Measurements from ENCODE around the gene HHIPL1. TPM values are rescaled to one million over a fixed set of nuclear protein-coding genes. Genes with fewer than 3 reads are reported as not detected.

The HHIPL1 gene
- total RNA-seq, 2 experiments from 2014 or later = 0.09 TPM; not detected in 1

DNA sequence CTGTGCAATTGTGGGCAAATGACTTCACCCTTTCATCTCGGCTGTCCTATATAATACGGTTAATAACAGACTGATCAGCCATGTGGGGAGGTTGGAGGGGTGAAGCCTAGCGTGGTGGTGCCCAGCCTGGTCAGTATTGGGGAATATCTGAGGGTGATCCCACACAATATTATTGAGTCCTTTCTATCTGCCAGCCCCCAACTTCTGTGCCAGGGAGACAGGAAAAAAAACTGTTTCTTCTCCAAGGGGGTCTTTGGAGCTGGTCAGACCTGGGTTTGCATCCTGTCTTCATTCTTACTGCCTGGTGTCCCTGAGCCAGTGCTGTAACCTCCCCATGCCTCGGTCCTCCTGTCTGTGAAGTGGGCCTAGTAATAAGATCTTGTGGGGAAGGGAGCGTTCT, 45.7 kb downstream of the HHIPL1 start:
- DNase-seq (no peak), ATAC-seq (no peak)
- CTCF ChIA-PET = interaction anchor here (0.9 kb wide), 1 partner anchor 219 kb away, joined by 3 read pairs; no protein-coding TSS in a partner anchor
- Mint-ChIP-seq H3K27me3 (peaks cover 51% of the 10 kb centered on the region), H3K4me1 (peaks cover 8% of the 10 kb centered on the region), H3K9me3 (ENCODE audit: low read depth) (no peaks in the 10 kb centered on the region), H3K27ac (no peak overlapping the region), H3K4me3 (no peak overlapping the region), H3K36me3 (no peaks in the 10 kb centered on the region)

DNA sequence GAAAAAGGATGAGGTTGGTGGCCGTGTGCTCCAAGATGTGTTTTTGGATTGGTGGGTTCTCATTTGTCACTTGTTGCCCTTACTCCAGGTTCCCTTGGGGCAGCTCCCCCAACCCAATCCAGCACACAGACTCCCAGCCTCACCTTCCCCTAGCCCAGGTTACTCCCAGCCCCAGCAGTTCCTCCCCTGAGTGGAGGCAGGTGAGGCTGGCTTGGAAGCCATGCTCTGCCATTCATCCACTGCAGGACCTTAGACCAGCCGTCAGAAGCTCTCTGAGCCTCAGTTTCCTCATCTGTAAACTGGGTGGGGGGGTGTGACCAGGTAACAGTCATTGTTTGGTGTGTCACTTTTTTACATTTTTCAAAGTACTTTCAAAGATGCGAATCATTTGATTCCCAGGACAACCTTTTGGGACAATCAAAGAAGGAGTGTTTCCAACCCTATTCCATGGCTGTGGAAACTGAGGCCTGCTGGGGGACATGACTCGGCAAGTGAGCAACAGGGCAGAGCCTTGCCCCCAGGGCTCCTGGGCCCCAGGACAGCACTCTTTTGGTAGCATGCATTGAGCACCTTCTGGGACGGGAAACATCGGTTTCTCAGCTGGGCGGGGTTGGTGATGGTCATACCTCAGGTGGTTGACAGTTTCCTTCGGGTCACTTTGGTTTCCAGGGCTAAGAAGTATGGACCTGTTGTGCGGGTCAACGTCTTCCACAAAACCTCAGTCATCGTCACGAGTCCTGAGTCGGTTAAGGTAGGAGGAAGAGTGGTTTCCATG, 46.4 kb downstream of the HHIPL1 start:
- CTCF ChIA-PET = no interaction called here
- Mint-ChIP-seq H3K4me3 (no peak overlapping the region), H3K27me3 (peaks cover 46% of the 10 kb centered on the region), H3K9me3 (ENCODE audit: low read depth) (no peaks in the 10 kb centered on the region), H3K27ac (no peak overlapping the region), H3K4me1 (peaks cover 8% of the 10 kb centered on the region), H3K36me3 (no peaks in the 10 kb centered on the region)
- no peak for DNase-seq
- ATAC-seq = no peak

DNA sequence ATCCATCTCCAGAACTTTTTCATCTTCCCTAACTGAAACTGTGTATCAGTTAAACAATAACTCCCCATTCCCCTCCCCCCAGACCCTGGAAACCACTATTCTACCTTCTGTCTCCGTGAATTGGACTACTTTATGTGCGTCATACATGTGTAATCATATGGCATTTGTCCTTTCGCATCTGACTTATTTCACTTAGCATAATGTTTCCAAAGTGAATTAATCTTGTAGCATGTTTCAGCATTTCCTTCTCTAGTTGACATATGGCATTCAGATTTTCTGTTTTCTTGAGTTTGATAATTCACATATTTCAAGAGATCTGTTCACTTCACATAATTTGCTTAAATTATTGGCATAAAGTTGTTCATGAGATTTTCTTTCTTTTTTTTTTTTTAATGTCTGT, 49.0 kb downstream of the HHIPL1 start:
- Mint-ChIP-seq H3K4me1 (peaks cover 2% of the 10 kb centered on the region), H3K36me3 (no peaks in the 10 kb centered on the region)
- DNase-seq = no peak

DNA sequence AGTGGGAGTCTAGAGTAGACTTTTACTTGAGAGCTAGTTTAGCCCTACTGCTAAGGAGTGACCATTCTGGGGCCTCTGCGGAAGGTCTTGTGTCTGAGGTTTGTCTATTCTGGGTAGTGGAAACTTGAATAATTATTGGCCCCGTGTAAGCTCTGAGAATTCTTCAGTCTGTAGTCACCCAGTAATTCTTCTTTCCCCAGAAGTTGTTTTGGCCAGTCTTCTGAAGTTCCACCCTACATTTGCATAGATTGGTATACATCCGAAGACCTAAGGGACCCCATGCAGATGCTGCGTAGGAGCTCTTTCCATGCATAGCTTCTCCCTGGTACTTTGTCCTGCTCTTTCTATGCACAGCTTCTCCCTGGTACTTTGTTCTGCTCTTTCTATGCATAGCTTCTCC, 52.0 kb downstream of the HHIPL1 start:
- Mint-ChIP-seq H3K9me3 (ENCODE audit: low read depth) (no peaks in the 10 kb centered on the region), H3K4me1 (peaks cover 6% of the 10 kb centered on the region), H3K36me3 (no peaks in the 10 kb centered on the region), H3K4me3 (no peak overlapping the region), H3K27ac (no peak overlapping the region), H3K27me3 (peaks cover 31% of the 10 kb centered on the region)
- CTCF ChIA-PET = no interaction called here
- DNase-seq (no peak), ATAC-seq (no peak)

More for the DNA sequence above, 49.0 kb downstream of the HHIPL1 start:
- Mint-ChIP-seq H3K27ac (no peak overlapping the region), H3K27me3 (peaks cover 42% of the 10 kb centered on the region), H3K4me3 (no peak overlapping the region), H3K9me3 (ENCODE audit: low read depth) (no peaks in the 10 kb centered on the region)
- CTCF ChIA-PET = interaction anchor here (0.8 kb wide), 1 partner anchor 180 kb away, joined by 3 read pairs; no protein-coding TSS in a partner anchor
- no peak for ATAC-seq

DNA sequence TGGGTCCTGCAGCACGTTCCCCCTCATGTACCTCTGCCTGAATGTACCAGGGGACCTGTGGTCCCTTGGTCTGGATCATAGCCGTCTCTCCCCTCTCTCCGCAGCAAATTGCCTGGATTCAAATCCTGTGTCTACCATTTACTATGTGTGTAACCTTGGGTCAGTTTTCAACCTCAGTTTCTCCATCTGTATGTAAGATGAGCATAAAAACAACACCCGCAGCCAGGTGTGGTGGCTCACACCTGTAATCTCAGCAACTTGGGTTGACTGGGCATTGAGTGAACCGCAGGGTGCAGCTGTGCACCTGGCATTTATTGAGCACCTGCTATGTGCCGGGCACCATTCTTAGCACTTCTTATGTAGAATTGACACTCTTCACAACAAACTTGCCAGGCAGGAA, 53.3 kb downstream of the HHIPL1 start:
- peaks cover 6% of the 10 kb centered on the region for H3K4me1 Mint-ChIP-seq
- peaks cover 5% of the 10 kb centered on the region for H3K36me3 Mint-ChIP-seq
- CTCF ChIA-PET = interaction anchor here (1.1 kb wide), 1 partner anchor 32 kb away, joined by 3 read pairs; no protein-coding TSS in a partner anchor
- no peak overlapping the region for H3K27ac Mint-ChIP-seq
- ATAC-seq (no peak), DNase-seq (no peak)
- H3K27me3 Mint-ChIP-seq = peaks cover 31% of the 10 kb centered on the region
- H3K4me3 Mint-ChIP-seq = no peak overlapping the region
- H3K9me3 Mint-ChIP-seq (ENCODE audit: low read depth) = peaks cover 5% of the 10 kb centered on the region

DNA sequence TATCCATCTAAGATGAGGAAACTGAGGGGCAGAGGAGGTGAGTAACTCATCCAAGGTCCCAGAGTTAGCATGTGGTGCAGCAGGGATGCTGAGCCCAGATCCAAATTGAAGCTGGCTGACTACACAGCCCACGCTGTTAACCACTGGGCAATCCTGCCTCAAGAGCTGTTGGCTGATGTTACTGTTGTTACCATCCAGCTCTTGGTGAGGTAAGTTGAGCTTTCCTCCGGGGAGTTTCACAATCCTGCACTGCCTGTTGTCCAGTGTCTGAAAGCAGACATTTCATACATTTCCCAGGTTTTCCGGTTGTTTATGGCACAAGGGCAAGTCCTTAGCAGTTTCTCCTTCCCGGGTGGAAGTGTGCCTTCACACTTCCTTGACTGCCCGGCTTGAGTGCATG, 53.7 kb downstream of the HHIPL1 start:
- H3K4me3 Mint-ChIP-seq = no peak overlapping the region
- H3K27me3 Mint-ChIP-seq = peaks cover 31% of the 10 kb centered on the region
- peaks cover 5% of the 10 kb centered on the region for H3K36me3 Mint-ChIP-seq
- DNase-seq = no peak
- H3K27ac Mint-ChIP-seq = no peak overlapping the region
- CTCF ChIA-PET = interaction anchor here (1.1 kb wide), 1 partner anchor 31 kb away, joined by 3 read pairs; no protein-coding TSS in a partner anchor
- peaks cover 6% of the 10 kb centered on the region for H3K4me1 Mint-ChIP-seq
- peaks cover 9% of the 10 kb centered on the region for H3K9me3 Mint-ChIP-seq (ENCODE audit: low read depth)
- ATAC-seq = no peak

DNA sequence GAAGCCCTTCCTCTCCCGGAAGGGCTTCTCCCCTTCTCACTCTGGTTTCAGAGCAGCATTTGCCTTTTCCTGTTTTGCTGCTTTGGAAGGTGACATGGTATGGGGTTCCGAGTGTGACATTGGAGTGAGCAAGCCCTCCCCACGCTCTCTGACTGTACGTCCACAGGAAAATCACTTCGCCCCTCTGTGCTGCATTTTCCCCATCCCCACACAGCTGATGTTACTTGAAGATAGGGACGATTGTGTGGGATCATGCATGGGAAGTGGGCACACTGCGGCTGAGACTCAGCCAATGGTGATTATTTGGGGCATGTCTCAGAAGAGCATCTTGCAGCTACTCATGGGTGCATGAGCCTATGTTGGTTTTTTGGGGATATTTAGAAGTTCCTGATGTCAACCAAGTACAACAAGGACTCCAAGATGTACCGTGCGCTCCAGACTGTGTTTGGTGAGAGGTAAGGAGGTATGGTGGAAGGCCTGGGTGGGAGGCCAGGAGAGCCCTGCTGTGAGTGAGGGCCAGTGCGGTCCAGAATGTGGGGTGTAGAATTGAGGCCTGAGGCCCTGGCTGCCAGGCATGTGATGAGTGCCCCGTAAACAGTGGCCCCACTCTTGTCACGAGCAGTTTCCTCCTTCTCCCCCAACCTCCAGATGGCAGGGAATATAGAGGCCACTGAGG, 54.3 kb downstream of the HHIPL1 start:
- CTCF ChIA-PET = interaction anchor here (1.1 kb wide), 1 partner anchor 31 kb away, joined by 3 read pairs; no protein-coding TSS in a partner anchor
- Mint-ChIP-seq H3K4me3 (no peak overlapping the region), H3K27ac (no peak overlapping the region), H3K27me3 (peaks cover 25% of the 10 kb centered on the region), H3K4me1 (peaks cover 6% of the 10 kb centered on the region), H3K9me3 (ENCODE audit: low read depth) (peaks cover 10% of the 10 kb centered on the region), H3K36me3 (peaks cover 5% of the 10 kb centered on the region)
- no peak for DNase-seq
- ATAC-seq = no peak

DNA sequence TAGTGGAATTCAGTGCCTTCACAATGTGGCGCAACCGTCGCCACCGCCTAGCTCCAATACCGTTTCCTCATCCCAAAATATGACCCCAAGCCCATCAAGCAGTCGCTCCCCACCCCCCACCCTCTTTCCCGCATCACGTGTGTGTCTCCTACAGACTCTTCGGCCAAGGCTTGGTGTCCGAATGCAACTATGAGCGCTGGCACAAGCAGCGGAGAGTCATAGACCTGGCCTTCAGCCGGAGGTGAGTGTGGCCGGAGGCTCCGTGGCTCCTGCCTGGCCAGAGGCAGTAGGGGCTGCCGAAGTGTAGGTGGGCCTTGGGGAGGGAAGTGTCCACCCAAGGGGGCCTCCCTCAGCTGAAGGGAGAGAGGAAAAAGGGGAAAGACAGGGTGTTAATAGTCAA, 54.9 kb downstream of the HHIPL1 start:
- CTCF ChIA-PET = no interaction called here
- ATAC-seq (no peak), DNase-seq (no peak)
- H3K4me3 Mint-ChIP-seq = no peak overlapping the region
- peaks cover 6% of the 10 kb centered on the region for H3K4me1 Mint-ChIP-seq
- peaks cover 14% of the 10 kb centered on the region for H3K9me3 Mint-ChIP-seq (ENCODE audit: low read depth)
- peaks cover 5% of the 10 kb centered on the region for H3K36me3 Mint-ChIP-seq
- H3K27ac Mint-ChIP-seq = no peak overlapping the region
- peaks cover 23% of the 10 kb centered on the region for H3K27me3 Mint-ChIP-seq

DNA sequence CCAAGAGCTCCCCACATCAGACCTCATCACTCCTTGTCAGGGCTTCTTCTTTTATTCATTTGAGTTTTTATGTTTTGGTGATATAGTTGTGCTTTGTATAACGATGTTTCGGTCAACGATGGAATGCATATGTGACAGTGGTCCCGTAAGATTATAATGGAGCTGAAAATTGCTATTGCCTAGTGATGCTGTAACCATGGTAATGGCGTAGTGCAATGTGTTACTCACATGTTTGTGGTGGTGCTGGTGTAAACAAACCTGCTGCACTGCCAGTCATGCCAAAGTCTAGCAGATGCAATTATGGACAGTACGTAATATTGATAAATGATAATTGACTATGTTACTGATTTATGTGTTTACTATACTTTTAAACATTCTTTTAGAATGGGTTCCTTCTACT, 55.5 kb downstream of the HHIPL1 start:
- no peak overlapping the region for H3K27ac Mint-ChIP-seq
- H3K36me3 Mint-ChIP-seq = peaks cover 5% of the 10 kb centered on the region
- DNase-seq (no peak), ATAC-seq (no peak)
- CTCF ChIA-PET = interaction anchor here (0.9 kb wide), 1 partner anchor 12 kb away, joined by 3 read pairs; no protein-coding TSS in a partner anchor
- H3K4me3 Mint-ChIP-seq = no peak overlapping the region
- peaks cover 19% of the 10 kb centered on the region for H3K27me3 Mint-ChIP-seq
- H3K4me1 Mint-ChIP-seq = peaks cover 6% of the 10 kb centered on the region
- H3K9me3 Mint-ChIP-seq (ENCODE audit: low read depth) = peaks cover 14% of the 10 kb centered on the region

DNA sequence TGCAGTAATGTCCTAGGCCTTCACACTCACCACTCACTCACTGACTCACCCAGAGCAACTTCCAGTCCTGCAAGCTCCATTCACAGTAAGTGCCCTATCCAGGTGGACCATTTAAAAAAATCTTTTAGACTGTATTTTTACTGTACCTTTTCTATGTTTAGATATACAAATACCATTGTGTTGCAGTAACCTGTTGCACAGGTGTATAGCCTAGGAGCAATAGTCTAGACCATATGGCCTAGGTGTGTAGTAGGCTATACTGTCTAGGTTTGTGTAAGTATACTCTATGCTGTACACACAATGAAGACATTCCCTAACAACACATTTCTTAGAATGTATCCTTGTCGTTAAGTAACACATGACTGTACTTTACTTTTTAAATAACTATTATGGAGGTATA, 56.3 kb downstream of the HHIPL1 start:
- CTCF ChIA-PET = no interaction called here
- H3K27ac Mint-ChIP-seq = no peak overlapping the region
- H3K9me3 Mint-ChIP-seq (ENCODE audit: low read depth) = peaks cover 14% of the 10 kb centered on the region
- DNase-seq = no peak
- H3K27me3 Mint-ChIP-seq = peaks cover 17% of the 10 kb centered on the region
- peaks cover 5% of the 10 kb centered on the region for H3K36me3 Mint-ChIP-seq
- no peak overlapping the region for H3K4me3 Mint-ChIP-seq
- no peak for ATAC-seq
- H3K4me1 Mint-ChIP-seq = peaks cover 6% of the 10 kb centered on the region

DNA sequence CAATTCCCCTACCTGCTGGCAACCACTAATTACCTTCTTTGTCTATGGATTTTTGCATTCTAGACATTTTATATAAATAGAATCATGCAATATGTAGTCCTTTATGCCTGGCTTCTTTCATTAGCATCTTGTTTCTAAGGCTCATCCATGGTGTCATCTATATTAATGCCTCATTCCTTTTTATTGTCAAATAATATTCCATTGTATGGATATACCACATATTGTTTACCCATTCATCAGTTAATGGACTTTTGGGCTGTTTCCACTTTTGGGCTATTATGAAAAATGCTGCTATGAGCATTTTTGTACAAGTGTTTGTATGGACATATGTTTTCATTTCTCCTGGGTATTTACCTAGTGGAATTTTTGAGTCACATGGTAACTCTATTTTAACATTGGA, 57.2 kb downstream of the HHIPL1 start:
- Mint-ChIP-seq H3K9me3 (ENCODE audit: low read depth) (peaks cover 14% of the 10 kb centered on the region), H3K36me3 (peaks cover 5% of the 10 kb centered on the region), H3K27me3 (peaks cover 10% of the 10 kb centered on the region), H3K4me1 (peaks cover 6% of the 10 kb centered on the region), H3K4me3 (no peak overlapping the region), H3K27ac (no peak overlapping the region)
- DNase-seq = no peak
- ATAC-seq = no peak
- CTCF ChIA-PET = no interaction called here

DNA sequence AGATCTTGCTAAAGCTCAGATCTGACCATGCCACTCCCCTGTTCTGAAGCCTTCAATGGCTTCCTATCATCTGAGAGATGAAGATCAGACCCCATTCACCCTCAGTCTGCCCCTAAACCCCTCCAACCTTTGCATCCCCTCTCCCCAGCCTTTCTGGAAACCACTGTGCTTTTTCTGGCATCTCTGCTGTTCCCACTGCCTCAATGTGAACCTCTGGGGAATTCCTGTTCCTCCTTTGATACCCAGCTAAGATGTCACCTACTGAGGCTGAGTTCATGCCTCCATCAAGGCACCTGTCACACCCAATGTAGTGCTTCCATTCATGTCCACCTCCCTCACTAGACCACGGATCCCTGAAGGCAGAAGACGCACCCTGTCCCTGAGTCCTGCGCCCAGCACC, 58.5 kb downstream of the HHIPL1 start:
- Mint-ChIP-seq H3K9me3 (ENCODE audit: low read depth) (peaks cover 14% of the 10 kb centered on the region), H3K27me3 (peaks cover 6% of the 10 kb centered on the region), H3K4me3 (no peak overlapping the region), H3K4me1 (peaks cover 6% of the 10 kb centered on the region), H3K36me3 (peaks cover 5% of the 10 kb centered on the region), H3K27ac (no peak overlapping the region)
- DNase-seq (no peak), ATAC-seq (no peak)
- CTCF ChIA-PET = no interaction called here

DNA sequence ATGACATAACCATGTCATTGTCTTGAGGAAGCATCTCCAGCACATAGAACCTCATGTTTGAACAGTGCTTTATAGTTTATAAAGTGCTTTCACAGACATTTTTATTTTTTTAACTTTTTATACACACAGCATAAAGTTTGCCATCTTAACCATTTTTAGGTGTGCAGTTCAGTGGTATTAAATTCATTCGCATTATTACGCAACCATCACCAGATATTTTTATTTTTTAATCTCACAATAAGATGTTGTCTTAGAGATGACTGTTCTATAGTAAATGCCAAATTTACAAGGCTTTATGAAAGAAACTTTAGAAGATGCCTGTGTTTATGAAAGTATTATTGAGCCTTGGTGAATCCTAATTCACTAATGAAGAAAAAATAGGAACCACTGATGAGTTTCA, 59.1 kb downstream of the HHIPL1 start:
- H3K4me3 Mint-ChIP-seq = no peak overlapping the region

More for the DNA sequence above, 59.1 kb downstream of the HHIPL1 start:
- Mint-ChIP-seq H3K4me1 (peaks cover 3% of the 10 kb centered on the region), H3K27me3 (peaks cover 6% of the 10 kb centered on the region), H3K27ac (no peak overlapping the region), H3K9me3 (ENCODE audit: low read depth) (peaks cover 14% of the 10 kb centered on the region), H3K36me3 (peaks cover 5% of the 10 kb centered on the region)
- no peak for DNase-seq
- ATAC-seq = no peak
- CTCF ChIA-PET = no interaction called here

Data from activated CD8-positive, alpha-beta memory T cell treated with anti-CD3 and anti-CD28 coated beads, Interleukin-2, amount 10 ng/mL, durations not matched to agents 7 days and 5 days (primary cell).